ENCODE data around the gene BPIFB2.

Gene BPIFB2

DNA sequence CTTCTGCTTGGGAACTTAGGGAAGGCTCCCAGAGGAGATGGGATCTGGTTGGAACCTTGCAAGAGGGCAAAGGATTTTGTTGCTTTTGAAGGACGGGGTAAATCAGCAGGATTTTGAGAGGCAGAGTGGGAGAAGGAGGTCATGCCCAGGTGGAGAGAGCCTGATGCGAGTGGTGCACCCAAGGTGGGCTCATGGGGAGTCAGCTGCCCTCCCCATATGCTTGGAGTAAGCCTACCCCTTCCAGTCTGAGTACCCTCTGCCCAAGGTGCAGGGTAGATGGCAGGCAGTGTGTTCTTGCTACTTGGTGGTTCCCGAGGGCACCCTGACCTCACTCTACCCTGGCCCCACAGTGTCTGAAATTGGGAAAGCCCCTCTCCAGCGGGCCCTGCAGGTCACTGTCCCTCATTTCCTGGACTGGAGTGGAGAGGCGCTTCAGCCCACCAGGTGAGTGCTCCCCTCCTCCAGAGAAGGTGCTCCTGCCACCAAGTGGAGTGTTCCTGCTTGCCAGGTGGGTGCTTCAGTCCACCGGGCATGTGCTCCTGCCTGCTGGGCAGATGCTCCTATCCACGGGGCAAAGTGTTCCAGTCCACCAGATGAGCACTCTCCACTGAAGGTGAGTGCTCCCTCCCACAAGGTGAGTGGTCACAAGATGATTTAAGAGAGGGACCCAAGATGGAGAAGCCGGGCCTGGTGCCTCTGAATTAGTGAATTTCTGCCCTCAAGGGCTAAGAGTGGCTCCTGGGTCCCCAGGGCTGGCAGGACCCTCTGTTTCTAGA, 3.4 kb downstream of the BPIFB2 start:
- Mint-ChIP-seq H3K4me1 (ENCODE audit: low read depth in 2 of 2) (no peaks in the 10 kb centered on the region), H3K9me3 (no peaks in the 10 kb centered on the region), H3K4me3 (no peak overlapping the region), H3K27ac (peak overlapping the region in 1 of 2 donors; percentile 44), H3K27me3 (peaks cover 6 to 10% of the 10 kb centered on the region in 2 donors), H3K36me3 (ENCODE audit: insufficient read depth) (no peaks in the 10 kb centered on the region)
- DNase-seq (no peak), ATAC-seq (replicated peaks) (no peak)

DNA sequence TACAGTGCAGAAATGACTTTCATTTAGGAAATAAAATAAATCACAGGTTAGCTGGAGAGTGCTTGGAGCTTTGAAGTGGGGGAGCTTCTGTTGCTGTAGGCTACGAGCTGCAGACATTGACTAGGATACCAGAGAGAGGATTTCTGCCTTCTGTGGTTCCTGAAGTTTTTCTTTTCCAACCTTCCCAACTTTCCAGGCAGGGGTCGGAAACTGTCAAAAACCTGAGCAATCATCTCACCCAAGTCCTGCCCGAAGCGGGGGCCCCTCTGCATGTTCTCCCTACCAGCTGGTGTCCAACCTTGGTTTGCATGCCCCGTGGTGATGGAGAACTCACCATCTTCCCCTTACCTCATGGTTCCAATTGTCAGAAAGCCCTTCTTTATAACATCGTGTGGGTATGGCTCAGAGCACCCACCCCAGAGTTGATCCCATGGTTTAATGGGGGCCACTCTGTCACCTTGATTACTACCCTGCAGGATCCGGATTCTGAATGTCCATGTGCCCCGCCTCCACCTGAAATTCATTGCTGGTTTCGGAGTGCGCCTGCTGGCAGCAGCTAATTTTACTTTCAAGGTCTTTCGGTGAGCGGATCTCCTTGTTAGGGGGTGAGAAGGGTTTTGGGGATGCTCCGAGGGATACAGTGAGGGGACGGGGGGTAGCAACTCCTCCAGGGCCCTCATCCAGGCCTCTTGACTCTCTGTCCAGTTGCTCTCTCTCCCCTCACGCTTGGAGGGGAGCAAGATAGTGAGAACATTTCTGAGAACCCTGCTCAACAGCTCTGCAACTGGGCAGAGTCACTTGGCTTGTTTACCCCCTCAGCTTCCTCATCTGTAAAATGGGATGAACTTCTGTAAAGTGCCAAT, 5.1 kb downstream of the BPIFB2 start:
- Mint-ChIP-seq H3K27ac (peak overlapping the region in 1 of 2 donors; percentile 16), H3K9me3 (no peaks in the 10 kb centered on the region), H3K4me3 (no peak overlapping the region), H3K36me3 (ENCODE audit: insufficient read depth) (no peaks in the 10 kb centered on the region), H3K27me3 (peaks cover 6 to 19% of the 10 kb centered on the region in 2 donors), H3K4me1 (ENCODE audit: low read depth in 2 of 2) (peaks cover 0 to 3% of the 10 kb centered on the region in 2 donors)
- ATAC-seq (replicated peaks), result no peak
- DNase-seq, result no peak

GRCh38 chr20:33013701-33014326, 6.3 kb downstream of the BPIFB2 start:
- ATAC-seq (replicated peaks) (no peak), DNase-seq (no peak)
- H3K27ac Mint-ChIP-seq, result no peak overlapping the region
- no peak overlapping the region for H3K4me3 Mint-ChIP-seq
- H3K27me3 Mint-ChIP-seq, result peaks cover 6 to 19% of the 10 kb centered on the region in 2 donors
- no peaks in the 10 kb centered on the region for H3K9me3 Mint-ChIP-seq
- H3K36me3 Mint-ChIP-seq (ENCODE audit: insufficient read depth), result no peaks in the 10 kb centered on the region
- peaks cover 0 to 3% of the 10 kb centered on the region in 2 donors for H3K4me1 Mint-ChIP-seq (ENCODE audit: low read depth in 2 of 2)

GRCh38 chr20:33014336-33015113, 7.0 kb downstream of the BPIFB2 start:
- H3K4me1 Mint-ChIP-seq (ENCODE audit: low read depth in 2 of 2), result peaks cover 0 to 3% of the 10 kb centered on the region in 2 donors
- ATAC-seq (replicated peaks) (no peak), DNase-seq (no peak)
- H3K27ac Mint-ChIP-seq, result no peak overlapping the region
- H3K9me3 Mint-ChIP-seq, result no peaks in the 10 kb centered on the region
- no peak overlapping the region for H3K4me3 Mint-ChIP-seq
- no peaks in the 10 kb centered on the region for H3K36me3 Mint-ChIP-seq (ENCODE audit: insufficient read depth)
- peaks cover 6 to 19% of the 10 kb centered on the region in 2 donors for H3K27me3 Mint-ChIP-seq

- H3K9me3 Mint-ChIP-seq, result no peaks in the 10 kb centered on the region
- no peak for ATAC-seq (replicated peaks)
- no peak for DNase-seq
- no peak overlapping the region for H3K4me3 Mint-ChIP-seq
- peaks cover 0 to 3% of the 10 kb centered on the region in 2 donors for H3K4me1 Mint-ChIP-seq (ENCODE audit: low read depth in 2 of 2)
- H3K27ac Mint-ChIP-seq, result no peak overlapping the region
- H3K27me3 Mint-ChIP-seq, result peaks cover 6 to 19% of the 10 kb centered on the region in 2 donors
- no peaks in the 10 kb centered on the region for H3K36me3 Mint-ChIP-seq (ENCODE audit: insufficient read depth)
These were observed 7.6 kb downstream of the BPIFB2 start for GRCh38 chr20:33015114-33015484.

GRCh38 chr20:33015700-33016580, 8.4 kb downstream of the BPIFB2 start:
- no peaks in the 10 kb centered on the region for H3K36me3 Mint-ChIP-seq (ENCODE audit: insufficient read depth)
- H3K4me1 Mint-ChIP-seq (ENCODE audit: low read depth in 2 of 2), result peaks cover 0 to 3% of the 10 kb centered on the region in 2 donors
- H3K4me3 Mint-ChIP-seq, result no peak overlapping the region
- ATAC-seq (replicated peaks), result no peak
- no peak for DNase-seq
- peaks cover 6 to 10% of the 10 kb centered on the region in 2 donors for H3K27me3 Mint-ChIP-seq
- H3K9me3 Mint-ChIP-seq, result no peaks in the 10 kb centered on the region
- no peak overlapping the region for H3K27ac Mint-ChIP-seq

GRCh38 chr20:33016581-33017109, 9.1 kb downstream of the BPIFB2 start:
- H3K4me1 Mint-ChIP-seq (ENCODE audit: low read depth in 2 of 2), result peaks cover 0 to 3% of the 10 kb centered on the region in 2 donors
- H3K27ac Mint-ChIP-seq, result no peak overlapping the region
- DNase-seq, result no peak
- ATAC-seq (replicated peaks), result no peak
- H3K36me3 Mint-ChIP-seq (ENCODE audit: insufficient read depth), result no peaks in the 10 kb centered on the region
- H3K27me3 Mint-ChIP-seq, result peaks cover 6 to 9% of the 10 kb centered on the region in 2 donors
- H3K4me3 Mint-ChIP-seq, result no peak overlapping the region
- H3K9me3 Mint-ChIP-seq, result no peaks in the 10 kb centered on the region

DNA sequence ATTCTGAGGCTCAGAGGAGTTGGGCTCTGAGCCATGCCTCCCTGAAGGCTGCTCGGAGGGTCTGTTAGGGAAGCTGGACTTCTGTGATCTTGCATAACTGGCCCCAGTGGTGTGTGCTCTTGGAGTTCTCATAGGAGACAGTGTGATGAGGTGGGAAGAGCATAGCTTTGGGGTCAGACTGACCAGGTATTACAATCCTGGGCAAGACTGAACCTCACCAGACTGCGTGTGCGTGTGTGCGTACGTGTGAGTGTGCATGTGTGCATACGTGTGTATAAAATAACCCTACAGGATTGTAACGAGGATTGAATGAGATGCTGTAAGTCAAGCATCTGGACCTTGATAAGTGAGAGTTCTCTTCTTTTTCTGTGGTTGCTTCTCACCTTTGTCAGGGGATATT, 10.0 kb downstream of the BPIFB2 start:
- Mint-ChIP-seq H3K9me3 (no peaks in the 10 kb centered on the region), H3K27ac (peak overlapping the region in 1 of 2 donors; percentile 30), H3K27me3 (peaks cover 6 to 9% of the 10 kb centered on the region in 2 donors), H3K4me1 (ENCODE audit: low read depth in 2 of 2) (peaks cover 0 to 3% of the 10 kb centered on the region in 2 donors), H3K4me3 (no peak overlapping the region), H3K36me3 (ENCODE audit: insufficient read depth) (no peaks in the 10 kb centered on the region)
- no peak for ATAC-seq (replicated peaks)
- no peak for DNase-seq

DNA sequence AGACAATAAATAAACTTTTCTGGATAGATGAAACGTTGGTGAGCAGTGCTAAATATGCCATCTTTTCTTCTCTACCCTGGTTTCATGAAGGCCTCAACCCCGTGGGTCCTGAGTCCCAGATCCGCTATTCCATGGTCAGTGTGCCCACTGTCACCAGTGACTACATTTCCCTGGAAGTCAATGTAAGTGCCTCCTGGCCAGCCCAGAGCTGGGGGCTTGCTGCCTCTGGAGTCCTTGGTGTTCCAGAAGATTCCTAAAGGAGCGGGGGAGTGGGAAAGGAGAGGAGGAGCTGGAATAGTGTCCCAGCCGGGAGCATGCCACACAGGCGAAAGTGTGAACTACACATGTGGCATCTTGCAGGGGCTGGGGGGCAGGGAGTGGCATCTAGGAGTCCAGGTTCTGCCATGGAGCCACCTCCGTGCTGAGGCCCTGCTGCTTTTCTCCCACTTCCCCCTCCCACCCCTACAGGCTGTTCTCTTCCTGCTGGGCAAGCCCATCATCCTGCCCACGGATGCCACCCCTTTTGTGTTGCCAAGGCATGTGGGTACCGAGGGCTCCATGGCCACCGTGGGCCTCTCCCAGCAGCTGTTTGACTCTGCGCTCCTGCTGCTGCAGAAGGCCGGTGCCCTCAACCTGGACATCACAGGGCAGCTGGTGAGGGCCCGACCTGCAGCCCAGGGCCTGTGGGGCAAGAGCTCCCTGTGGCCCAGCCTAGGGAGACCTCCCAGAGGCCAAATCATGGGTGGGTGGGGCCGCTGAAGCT, 10.8 kb downstream of the BPIFB2 start:
- peak overlapping the region in 1 of 2 donors; percentile 30 for H3K27ac Mint-ChIP-seq
- H3K4me3 Mint-ChIP-seq, result no peak overlapping the region
- no peak for DNase-seq
- peaks cover 6 to 9% of the 10 kb centered on the region in 2 donors for H3K27me3 Mint-ChIP-seq
- no peak for ATAC-seq (replicated peaks)
- H3K36me3 Mint-ChIP-seq (ENCODE audit: insufficient read depth), result no peaks in the 10 kb centered on the region
- H3K9me3 Mint-ChIP-seq, result no peaks in the 10 kb centered on the region
- H3K4me1 Mint-ChIP-seq (ENCODE audit: low read depth in 2 of 2), result peaks cover 0 to 3% of the 10 kb centered on the region in 2 donors

GRCh38 chr20:33019465-33020277, 12.2 kb downstream of the BPIFB2 start:
- ATAC-seq (replicated peaks) (no peak), DNase-seq (no peak)
- Mint-ChIP-seq H3K27me3 (peaks cover 6 to 9% of the 10 kb centered on the region in 2 donors), H3K27ac (peak overlapping the region in 1 of 2 donors; percentile 80), H3K9me3 (no peaks in the 10 kb centered on the region), H3K4me1 (ENCODE audit: low read depth in 2 of 2) (peaks cover 0 to 3% of the 10 kb centered on the region in 2 donors), H3K4me3 (no peak overlapping the region), H3K36me3 (ENCODE audit: insufficient read depth) (no peaks in the 10 kb centered on the region)
